GM18517 (cell line): ENCODE data around the gene TMEM18.
"Not testable (repeated sequence)": the region's sequence is repeated elsewhere in the genome, so short reads cannot be mapped to it uniquely, and the experiment has no call there.

Experiments
- ATAC-seq: cut with Tn5 transposase; IDR thresholded peaks from one replicate; pipeline ENCODE4 v1.9.1; 2021; ENCODE audit warnings: mild to moderate bottlenecking, moderate library complexity; ENCODE audit not compliant: unreplicated experiment

Gene TMEM18

DNA sequence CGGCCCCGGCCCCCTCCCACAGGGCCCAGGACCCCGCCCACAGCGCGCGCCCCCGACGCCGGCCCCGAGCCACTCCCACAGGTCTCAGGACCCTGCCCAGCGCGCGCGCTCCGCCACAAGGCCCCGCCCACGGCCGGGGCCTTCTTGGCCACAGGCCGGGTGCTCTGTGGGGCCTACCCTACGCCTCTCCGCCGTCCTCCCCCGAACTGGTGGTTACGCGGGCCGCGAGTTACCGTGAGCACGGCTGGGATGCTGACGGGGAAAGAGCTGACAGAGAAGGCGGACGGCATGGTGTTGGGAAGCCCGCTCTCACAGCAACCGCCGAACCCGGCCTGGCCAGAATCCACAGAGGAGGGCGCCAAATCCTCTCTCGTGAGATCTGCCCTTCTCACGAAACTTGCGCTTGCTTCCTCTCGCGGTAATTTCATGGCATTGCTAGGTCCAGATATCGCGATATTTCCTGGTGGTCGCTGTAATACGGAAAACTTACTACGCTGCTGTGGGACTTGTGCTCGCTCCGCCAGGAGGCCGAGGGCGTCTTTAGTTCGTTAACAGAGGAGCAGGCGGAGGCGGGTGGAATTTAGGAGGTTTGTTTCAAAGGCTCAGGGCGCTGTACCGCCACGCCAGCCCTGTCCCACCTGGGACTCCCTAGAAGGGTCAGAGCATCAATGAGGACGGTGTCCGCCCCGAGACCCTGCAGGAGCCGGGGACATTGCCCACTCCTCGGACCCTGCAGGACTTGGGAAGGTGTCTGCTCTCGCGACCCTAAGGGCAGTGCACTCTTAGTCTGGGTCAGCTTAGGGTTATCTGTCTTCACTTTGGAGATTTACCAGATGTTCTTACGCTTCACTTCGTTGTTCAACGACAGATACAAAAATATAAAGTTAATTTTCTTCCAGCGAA lies at the start of gene TMEM18:
Gene TMEM18 (minus strand): TSS at position 351 of the 903 bp plus-strand sequence. CDS start 61 bp downstream, at position 290.
- peak; percentile 69 for ATAC-seq

DNA sequence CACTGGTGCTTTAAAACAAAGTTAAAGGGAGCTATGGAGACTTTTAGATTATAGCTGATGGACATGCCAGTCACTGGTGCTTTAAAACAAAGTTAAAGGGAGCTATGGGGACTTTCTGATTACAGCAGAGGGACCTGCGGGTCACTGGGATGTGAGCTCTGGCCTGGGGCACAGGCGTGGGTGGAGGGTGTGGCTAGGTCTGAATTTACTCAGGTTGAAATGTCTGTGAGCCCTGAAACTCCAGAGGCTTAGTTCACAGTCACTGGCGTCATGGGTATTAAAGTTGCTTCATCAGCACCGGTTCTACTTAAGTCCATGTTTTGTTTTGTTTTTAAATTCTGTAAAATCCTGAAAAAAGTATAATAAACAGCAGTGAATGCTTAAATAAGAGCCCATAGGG lies 49.0 kb upstream of the TMEM18 start:
- ATAC-seq: peak; percentile 84

DNA sequence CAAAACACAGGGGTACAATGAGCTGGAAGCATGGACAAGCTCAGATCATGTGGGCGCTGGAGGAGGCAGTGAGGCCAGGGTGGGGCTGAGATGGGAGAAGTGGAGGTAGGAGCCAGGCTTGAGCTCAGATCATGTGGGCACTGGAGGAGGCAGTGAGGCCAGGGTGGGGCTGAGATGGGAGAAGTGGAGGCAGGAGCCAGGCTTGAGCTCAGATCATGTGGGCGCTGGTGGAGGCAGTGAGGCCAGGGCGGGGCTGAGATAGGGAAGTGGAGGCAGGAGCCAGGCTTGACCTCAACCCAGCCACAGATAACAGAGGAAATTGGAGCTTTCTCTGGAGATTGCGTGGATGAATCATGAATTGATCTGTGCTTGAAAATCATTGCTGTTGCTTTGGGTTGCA lies 48.3 kb upstream of the TMEM18 start:
- ATAC-seq: no peak

DNA sequence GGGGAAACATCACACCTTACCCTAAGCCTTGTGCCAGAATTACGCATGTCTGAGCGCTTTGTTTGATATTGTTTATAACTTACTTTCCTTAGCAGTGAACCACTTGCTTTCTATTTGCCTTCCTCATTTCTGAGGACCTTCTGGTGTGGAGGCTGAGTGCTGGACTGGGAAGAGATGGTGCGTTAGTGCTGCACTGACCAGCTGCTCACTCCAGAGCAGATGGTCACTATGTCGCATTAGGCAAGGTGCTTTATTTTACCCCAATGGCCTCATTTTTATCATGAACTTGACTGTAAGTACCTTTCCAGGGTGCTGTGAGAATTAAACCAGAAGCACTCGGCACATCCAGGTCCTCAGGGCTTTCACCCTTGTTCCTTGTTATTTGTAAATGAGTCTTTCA lies 46.6 kb upstream of the TMEM18 start:
- no peak for ATAC-seq

DNA sequence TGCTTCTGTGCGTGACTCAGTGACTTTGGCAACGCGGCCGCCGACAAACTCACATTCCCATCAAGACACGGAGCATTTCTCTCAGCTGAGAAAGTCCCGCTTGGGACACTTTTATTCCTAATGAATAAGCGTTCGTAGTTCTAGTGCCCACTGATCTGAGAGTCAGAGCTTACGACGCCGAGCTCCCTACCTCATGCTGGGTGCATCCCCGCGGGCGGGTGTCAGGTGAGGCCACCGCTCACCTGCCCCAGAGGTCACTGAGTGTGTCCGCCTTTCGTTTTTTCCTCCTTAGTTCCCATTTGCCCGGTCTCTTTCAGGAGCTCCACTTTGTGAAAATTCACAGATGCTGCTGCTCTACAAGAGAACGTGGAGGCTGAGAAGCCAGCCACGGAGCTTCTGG lies 43.6 kb upstream of the TMEM18 start:
- ATAC-seq: no peak

DNA sequence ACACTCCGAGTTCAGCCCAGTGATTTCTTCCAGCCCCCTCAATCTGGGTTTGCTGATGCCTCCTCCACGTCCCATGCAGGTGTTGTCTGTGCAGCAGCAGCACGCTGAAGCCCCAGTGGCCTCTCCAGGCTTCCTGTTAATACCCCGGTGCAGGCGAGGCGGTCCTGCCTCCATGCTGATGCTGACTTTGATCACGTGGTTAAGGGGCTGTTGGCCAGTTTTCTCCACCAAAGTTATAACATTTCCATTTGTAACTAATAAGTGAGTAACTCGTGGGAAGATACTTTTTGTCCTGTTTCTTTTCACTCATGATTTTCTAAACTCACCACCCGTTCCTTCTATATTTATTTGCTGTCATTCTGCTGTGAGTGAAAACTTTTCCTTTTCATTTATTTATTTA lies 42.5 kb upstream of the TMEM18 start:
- ATAC-seq: no peak

DNA sequence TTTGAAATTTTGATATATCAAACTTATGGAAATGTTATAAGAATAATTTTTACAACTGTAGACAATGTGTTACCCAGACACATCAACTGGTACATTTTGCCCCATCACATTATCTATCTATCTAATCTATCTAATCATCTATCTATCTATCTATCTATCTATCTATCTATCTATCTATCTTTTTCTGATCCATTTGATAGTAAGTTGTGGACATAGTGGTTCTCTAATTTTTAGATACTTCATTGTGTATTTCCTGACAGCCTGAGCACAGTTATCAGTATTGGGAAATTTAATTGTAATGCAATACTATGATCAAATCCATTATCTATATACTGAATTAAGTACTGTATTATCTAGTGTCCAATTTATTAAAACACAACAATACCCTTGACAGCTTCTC lies 42.0 kb upstream of the TMEM18 start:
- no peak for ATAC-seq

DNA sequence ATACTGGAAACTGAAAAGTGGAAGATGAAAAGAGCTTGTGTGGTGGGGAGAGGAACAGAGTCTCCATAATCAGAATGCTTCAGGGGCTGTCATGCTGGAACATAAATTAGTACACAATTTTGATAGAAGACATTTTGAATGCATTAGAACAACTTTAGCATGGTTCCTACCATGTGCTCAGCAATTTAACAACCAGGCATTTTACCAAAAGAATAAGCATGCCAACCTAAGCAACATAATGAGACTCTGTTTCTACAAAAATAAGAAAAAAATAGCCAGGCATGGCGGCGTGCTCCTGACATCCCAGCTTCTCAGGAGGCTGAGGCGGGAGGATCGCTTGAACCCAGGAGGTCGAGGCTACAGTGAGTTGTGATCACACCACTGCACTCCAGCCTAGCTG lies 40.5 kb upstream of the TMEM18 start:
- no peak for ATAC-seq

DNA sequence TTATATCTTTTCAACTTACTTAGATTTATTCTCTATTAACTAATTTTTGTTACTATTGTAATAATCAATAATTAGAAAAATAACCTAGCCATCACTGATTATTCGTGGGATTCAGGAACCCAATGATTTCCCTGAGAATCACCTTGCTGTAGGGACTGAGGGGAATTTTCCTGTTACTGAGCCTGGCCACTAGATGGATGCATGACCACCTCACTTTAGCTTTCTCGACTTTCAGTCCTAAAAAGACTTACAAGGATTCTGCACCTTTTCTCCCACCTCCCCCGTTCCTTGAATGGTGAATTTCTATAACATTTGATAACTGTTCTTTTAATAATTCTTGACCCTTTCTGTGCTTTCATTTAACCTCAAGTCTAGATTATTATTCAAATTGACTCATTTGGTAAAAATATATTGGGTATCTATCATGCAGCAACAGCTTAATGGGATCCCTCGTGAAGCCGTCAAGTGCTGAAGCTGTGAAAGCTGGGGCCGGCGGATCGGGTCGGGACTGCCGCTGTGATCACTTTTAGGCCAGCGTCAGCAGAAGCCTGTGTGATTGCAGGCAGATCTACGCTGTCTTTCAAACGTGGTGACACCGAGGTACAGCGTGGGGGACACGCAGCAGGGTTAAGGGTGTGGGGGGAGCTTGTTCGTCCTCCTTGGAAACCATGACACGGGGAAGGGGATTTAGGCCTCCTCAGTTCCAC lies 38.8 kb upstream of the TMEM18 start:
- ATAC-seq: no peak

DNA sequence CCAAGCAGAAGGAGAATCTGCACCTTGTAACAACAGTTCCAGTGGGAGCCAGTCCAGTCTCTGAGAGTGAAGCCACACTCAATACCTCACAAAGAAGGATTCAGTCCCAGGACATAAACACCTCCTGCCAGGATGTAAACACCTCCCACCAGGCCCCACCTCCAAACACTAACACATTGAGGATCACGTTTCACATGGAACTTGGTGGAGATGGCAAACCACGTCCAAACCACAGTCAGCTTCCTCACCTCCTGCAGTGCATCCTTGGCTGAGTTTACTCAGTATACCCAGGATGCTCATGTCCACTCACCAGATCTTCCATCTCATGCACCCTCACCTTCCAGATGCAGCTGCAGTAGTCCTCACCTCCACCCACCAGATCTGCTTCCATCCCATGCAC lies 37.8 kb upstream of the TMEM18 start:
- no peak for ATAC-seq

DNA sequence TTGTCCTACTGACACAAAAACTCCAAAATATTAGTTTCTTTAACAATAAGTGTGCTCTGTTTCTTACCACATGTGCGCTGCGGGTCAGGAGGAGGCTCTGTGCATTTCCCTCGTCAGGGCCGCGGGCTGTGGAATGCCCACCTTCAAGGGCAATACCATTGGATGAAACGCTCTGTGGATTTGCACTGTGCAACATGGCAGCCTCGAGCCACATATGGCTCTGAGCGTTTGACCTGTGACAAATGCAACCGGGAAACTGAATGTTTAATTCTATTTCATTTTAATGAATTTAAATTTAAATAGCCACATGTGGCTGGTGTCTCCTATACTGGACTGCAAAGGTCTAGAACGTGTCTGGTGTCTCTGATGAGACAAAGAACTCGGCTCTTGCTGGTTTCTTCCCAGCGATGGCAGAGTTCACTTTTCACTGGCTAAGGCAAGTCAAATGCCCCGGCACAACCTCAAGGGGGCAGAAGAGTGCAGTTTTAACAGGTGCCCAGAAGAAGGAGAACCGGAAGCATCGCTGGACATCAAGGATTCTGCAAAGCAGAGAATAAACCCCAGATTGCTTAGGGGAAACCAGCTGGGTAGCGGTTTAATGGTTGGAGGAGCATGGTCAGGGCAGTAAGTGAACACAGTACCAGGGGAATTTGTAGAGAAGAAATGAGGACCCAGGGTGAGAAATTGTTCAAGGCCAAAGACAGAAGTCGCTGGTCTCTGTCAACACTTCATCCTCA lies 37.0 kb upstream of the TMEM18 start:
- ATAC-seq: peak; percentile 98

DNA sequence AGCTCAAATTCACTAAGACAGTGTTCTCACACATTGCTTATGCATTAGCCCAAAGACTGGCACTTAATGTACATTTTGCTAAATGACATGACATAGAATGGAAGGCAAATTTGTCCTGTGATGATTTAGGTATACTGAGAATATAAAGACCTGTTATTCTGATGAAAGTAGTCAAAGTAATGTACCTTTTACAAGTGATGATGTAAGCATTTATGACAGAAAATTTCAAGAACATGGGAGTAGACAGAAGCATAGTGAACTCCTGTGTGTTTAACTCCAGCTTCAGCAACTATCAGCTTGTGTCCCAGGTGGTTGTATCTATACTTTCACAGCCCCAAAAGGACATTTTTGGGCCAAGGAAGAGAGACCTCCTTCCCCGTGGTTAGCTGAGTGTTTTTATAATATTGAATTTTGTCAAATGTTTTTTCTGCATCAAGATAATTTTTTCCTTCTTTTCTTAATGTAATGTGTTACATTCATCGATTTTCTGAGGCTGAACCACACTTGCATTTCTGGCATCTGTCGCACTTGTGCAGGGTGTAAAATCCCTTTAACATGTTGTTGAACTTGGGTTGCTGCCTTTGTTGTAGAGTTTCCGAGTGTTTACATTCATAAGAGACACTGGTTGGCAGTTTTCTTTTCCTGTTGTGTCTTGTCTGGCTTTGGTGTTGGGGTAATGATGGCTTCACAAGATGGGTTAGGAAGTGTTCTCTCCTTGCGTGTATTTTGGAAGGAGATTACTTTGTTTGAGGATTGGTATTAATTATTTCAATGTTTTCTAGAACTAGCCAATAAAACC lies 33.9 kb upstream of the TMEM18 start:
- no peak for ATAC-seq

DNA sequence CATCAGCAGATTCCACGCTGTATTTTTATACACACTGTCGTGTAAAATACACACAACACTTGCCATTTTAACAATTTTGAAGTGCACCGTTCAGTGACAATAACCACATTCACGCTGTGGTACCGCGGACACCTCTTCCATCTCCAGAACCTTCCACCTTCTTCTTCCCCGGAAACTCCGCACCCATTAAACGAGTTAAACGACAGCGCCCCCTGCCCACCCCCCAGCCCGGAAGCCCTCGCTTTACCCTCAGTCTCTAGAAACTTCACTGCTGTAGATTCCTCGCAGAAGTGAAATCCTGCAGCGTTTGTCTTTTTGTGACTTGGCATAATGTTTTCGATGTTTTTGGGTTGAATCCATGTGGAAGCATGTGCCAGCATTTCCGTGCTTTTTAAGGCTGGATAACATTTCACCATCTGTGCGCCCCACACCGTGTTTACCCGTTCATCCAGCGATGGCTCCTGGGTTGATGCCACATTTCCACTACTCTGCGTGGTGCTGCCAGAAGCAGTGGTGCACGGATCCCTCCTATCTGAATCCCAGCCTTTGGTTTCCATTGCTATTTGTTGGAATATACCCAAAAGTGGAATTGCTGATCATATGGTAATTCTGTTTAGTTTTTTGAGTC lies 32.0 kb upstream of the TMEM18 start:
- no peak for ATAC-seq

DNA sequence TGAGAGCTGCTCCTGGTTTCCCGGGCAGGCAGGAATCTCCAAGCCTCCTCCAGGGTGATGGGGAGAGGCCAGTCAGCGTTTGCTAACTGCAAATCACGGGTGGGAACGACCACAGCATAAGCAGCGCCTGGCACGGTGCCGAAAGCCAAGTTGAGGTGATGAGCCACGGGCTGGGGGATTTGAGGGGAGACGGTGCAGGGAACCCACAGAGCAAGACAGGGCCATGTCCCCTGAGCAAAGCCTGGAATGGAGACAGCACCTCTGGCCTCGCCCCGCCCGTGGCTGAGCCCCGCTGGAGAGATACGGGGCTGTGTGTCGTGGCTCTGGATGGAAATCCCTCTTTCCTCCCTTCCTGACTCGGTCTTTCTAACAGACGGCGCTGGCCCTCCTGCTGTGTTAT lies 31.5 kb upstream of the TMEM18 start:
- ATAC-seq: no peak

DNA sequence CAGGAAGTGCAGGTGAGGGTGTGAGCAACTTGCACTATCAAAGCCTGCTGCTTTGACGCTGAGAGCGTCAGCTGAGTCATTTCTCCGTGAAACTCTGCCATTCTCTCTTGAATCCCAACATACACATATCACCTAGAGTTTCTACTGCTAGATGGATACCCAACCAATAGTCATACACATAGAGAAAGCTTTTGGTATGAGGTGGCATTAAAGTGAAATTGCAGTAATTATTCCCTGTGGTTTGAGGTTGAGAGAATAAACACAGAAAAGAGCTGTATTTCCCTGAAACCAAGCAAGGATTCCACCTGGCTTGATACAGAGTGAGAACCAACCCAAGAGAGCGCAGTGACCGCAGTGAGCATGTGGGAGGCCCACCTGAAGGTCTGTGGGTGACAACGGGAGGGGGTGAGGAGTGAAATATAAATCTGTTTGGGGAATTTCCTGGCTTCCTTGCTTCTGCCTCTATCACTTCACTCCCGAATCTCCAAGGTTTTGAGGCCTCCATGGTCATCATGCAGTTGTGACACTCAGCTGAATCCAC lies 28.8 kb upstream of the TMEM18 start:
- ATAC-seq: peak; percentile 97

DNA sequence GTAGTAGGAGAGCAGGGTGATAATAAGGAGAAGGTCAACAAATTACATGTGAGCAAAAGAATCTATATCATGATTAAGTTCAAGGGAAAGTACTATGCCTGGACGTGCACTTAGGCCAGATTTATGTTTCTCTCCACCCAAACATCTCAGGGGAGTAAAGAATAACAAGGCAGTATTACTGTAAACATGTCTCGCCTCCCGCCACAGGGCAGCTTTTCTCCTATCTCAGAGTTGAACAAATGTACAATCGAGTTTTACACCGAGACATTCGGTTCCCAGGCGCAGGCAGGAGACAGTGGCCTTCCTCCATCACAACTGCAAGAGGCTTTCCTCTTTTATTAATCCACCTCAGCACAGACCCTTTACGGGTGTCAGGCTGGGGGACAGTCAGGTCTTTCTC lies 25.6 kb upstream of the TMEM18 start:
- ATAC-seq: not testable (repeated sequence)

DNA sequence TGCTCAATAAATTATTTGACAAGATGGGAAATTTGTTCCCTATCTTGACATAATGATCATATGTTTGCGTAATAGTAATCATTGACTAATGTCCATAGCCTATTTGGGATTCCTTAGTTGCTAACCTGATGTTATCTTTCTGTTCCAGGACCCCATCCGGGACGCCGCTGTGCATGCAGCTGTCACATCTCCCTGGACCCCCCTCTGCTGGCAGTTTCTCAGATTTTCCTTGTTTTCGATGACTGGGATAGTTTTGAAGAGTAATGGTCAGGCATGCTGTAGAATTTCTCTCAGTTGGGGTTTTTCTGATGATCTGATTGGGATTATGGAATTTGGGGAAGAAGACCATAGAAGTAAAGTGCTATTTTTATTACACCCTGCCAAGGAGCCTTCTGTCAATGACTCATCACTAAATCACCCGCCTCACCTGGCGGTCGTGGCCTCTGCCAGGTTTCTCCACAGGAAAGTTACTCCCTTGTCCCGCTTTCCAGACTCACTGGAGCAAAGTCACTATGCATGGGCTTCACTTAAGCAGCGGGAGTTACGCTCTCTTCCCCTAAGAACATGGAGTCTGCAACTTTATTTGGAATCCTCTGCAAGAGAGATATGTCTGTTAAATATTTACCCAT lies 19.9 kb upstream of the TMEM18 start:
- no peak for ATAC-seq

DNA sequence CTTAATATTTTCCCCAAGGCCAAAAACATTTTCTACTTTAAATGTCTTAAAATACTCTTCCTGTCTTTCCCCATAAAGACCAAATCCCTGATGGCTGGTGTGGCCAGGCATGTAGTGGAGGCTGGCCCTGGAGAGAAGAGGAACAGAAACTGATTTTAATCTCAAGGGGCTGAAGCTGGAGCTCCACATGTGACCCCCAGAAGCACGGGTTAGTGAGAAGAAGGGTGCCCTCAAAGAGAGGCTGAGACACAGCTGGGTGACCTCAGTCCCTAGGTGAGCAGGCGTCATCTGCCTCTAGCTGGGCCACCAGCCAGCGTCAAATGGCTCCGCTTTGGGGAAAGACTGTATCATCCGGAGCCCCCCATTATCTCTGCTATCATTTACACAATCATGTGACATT lies 19.3 kb upstream of the TMEM18 start:
- ATAC-seq: peak; percentile 96

DNA sequence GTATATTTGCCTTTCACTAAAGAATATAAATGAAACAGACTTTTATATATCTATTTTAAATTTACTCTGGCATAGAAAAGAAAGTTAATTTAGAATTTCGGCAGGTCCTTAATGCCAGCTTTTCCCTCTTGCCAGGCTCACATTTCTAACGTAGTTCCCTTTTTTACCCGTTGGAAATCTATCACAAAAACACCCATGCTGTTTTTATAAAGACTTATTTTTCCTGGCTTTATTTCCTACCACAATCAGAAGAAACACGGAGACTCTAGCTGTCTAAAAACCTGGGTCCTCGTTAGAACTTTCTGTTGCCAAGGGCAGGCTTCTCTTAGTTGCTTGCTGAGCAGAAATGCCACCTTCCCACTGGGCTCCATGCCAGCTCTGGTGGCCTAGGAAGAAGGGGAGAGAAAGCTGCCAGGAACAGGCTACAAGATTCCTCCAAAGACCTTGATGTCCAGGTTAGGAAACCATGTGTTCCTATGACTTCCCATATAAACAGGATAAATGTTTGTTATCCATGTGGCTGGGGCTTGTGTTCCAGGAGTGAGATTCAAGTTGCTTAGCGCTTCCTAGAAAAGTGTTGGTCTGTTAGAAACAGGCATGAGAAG lies 17.8 kb upstream of the TMEM18 start:
- no peak for ATAC-seq
